Measurements from ENCODE around the gene TMEM95.
"Not testable (repeated sequence)": the region's sequence is repeated elsewhere in the genome, so short reads cannot be mapped to it uniquely, and the experiment has no call there.

TMEM95 gene

GRCh38 chr17:7329374-7329996, 25.5 kb upstream of the TMEM95 start:
- no peak for TF ChIP-seq ZNF274 (IDR thresholded peaks at IDR 0.05; ENCODE audit: low read depth, low read length)
- peak overlapping the region; percentile 77 for H3K4me3 ChIP-seq (ENCODE audit: low read length)

DNA sequence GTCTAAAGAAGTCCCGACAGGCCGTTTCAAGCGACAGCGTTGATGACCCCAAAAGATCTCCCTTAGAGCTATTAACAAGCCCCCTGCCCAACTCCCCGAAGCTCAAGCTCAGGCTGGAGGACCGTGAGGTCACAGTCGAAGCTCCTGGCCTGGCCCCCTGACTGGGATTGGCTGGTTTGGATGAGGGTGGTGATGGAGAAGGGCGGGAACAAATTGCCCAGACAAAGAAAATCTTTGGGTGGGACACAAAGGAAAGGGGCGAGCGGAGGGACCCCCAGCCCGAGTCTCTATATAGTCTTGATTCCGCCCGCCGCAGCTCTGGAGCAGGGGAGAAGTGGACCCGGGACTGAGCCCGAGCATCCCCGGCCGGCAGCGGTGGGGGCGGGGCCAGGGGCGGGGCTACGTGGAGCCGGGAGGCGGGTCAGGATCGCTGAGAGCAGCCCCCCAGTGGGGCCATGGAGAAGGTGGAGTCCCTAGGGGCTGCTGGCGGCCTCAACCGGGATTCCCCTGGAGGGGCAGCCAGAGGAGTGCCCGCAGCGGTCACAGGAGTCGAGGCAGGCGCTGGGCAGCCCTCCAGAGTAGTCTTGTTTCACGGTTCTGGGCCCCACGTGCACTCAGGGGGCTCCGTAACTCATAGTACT, 24.8 kb upstream of the TMEM95 start:
- H3K4me3 ChIP-seq (ENCODE audit: low read length) = peak overlapping the region; percentile 77
- TF ChIP-seq ZNF274 (IDR thresholded peaks at IDR 0.05; ENCODE audit: low read depth, low read length) = no peak

GRCh38 chr17:7330638-7331015, 24.3 kb upstream of the TMEM95 start:
- TF ChIP-seq ZNF274 (IDR thresholded peaks at IDR 0.05; ENCODE audit: low read depth, low read length) = no peak
- peak overlapping the region; percentile 77; the same call in 1 of the 2 replicates for H3K4me3 ChIP-seq (ENCODE audit: low read length)

DNA sequence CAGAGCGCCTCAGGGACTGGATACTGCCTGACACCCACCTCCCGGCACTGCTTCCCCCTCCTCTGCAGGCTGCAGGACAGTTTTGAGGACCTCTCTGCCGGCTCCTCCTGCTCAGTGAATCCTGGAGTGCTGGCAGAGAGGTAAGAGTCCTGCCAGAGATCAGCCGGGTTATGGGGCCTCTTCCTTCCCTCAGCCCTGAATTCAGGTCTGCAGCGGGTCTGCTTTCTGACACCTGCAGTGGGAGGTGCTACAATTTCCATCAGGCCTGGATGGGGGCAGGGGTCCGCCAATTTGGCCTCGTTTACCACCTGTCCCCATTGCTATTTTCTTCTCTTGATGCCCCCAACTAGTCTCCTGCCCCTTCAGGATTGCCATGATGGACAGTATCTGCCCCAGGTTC, 22.8 kb upstream of the TMEM95 start:
- TF ChIP-seq ZNF274 (IDR thresholded peaks at IDR 0.05; ENCODE audit: low read depth, low read length) = no peak
- no peak overlapping the region; the same call in 1 of the 2 replicates for H3K4me3 ChIP-seq (ENCODE audit: low read length)

GRCh38 chr17:7332600-7333069, 22.3 kb upstream of the TMEM95 start:
- H3K4me3 ChIP-seq (ENCODE audit: low read length) = not testable (repeated sequence)

DNA sequence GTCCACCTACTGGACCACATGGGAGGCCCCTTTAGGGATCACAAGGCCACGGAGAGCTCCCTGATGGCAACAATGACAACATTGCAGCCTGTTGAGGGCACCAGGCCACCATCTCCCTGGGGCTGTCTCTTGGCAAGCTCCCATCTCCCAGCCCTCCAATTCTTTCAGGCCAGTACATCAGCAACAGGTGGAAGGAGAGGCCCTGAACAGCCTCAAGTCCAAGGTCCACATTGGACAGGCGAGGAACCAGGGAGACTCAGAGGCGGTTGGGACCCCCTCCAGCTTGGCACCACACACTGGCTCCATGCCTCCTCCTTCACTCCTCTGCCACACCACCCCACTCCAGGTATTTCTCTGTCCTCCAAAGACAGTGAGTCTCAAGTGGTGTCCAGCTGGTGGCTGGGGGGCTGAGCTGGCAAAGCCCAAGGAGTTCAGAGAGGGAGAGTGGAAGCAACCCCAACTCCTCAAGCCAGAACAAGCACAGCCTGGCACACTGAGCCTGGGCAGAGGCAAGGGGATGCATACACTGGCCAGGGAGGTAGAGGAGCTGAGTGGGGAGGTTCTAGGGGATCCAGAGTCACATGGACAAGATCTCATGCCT, 19.9 kb upstream of the TMEM95 start:
- no peak for TF ChIP-seq ZNF274 (IDR thresholded peaks at IDR 0.05; ENCODE audit: low read depth, low read length)

GRCh38 chr17:7335765-7336164, 19.2 kb upstream of the TMEM95 start:
- H3K4me3 ChIP-seq (ENCODE audit: low read length) = peak overlapping the region; percentile 76; the same call in 1 of the 2 replicates

More for the DNA sequence above, 19.9 kb upstream of the TMEM95 start:
- no peak overlapping the region for H3K4me3 ChIP-seq (ENCODE audit: low read length)

- no peak for TF ChIP-seq ZNF274 (IDR thresholded peaks at IDR 0.05; ENCODE audit: low read depth, low read length)
- H3K4me3 ChIP-seq (ENCODE audit: low read length) = peak within 1 kb of the TSS; percentile 76
These were observed 18.4 kb upstream of the TMEM95 start, which contains the start of gene ACAP1 for GRCh38 chr17:7336240-7337175. TSS of gene ACAP1 (plus strand) at chr17:7336529. CDS start at chr17:7336735, 206 bp downstream.

DNA sequence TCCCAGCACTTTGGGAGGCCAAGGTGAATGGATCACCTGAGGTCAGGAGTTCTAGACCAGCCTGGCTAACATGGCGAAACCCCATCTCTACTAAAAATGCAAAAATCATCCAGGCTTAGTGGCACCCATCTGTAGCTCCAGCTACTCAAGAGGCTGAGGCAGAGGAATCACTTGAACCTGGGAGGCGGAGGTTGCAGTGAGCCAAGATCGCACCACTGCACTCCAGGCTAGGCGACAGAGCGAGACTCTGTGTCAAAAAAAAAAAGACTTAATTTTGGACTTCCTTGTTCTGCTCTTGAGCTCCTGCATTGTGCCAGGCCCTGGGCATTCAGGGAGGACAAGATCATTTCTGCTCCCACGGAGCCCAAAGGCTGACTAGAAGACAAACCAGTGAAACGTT, 17.4 kb upstream of the TMEM95 start:
- H3K4me3 ChIP-seq (ENCODE audit: low read length) = peak overlapping the region; percentile 76

GRCh38 chr17:7340179-7340578, 14.8 kb upstream of the TMEM95 start:
- no peak overlapping the region for H3K4me3 ChIP-seq (ENCODE audit: low read length)
- no peak for TF ChIP-seq ZNF274 (IDR thresholded peaks at IDR 0.05; ENCODE audit: low read depth, low read length)

GRCh38 chr17:7341842-7342241, 13.1 kb upstream of the TMEM95 start:
- no peak for TF ChIP-seq ZNF274 (IDR thresholded peaks at IDR 0.05; ENCODE audit: low read depth, low read length)
- no peak overlapping the region for H3K4me3 ChIP-seq (ENCODE audit: low read length)

- TF ChIP-seq ZNF274 (IDR thresholded peaks at IDR 0.05; ENCODE audit: low read depth, low read length) = no peak
- H3K4me3 ChIP-seq (ENCODE audit: low read length) = no peak overlapping the region
These were observed 11.7 kb upstream of the TMEM95 start for GRCh38 chr17:7343250-7343649.

GRCh38 chr17:7346761-7347614, 8.0 kb upstream of the TMEM95 start:
- TF ChIP-seq ZNF274 (IDR thresholded peaks at IDR 0.05; ENCODE audit: low read depth, low read length) = no peak
- H3K4me3 ChIP-seq (ENCODE audit: low read length) = no peak overlapping the region
